ENCODE results near the gene GLG1.

DNA sequence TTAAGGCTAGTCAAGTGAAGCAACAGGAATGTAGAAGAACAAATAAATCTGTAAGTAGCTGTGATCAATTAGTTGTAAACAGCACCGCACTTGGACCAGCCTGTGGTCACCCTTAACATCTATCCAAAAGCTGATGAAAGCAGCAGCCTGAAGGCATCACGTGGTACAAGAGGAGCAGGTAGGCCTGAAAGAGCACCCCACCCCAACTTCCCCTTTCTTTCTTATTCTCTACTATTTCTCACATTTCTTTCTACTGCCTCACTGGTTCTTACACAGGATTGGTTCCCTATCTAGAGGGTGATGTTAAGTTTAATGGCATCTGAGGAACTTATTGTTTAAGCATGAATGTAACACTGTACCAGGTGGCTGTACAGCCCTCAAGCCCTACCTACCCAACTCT, 143.0 kb downstream of the GLG1 start:
- TF ChIP-seq, protein P1, sequence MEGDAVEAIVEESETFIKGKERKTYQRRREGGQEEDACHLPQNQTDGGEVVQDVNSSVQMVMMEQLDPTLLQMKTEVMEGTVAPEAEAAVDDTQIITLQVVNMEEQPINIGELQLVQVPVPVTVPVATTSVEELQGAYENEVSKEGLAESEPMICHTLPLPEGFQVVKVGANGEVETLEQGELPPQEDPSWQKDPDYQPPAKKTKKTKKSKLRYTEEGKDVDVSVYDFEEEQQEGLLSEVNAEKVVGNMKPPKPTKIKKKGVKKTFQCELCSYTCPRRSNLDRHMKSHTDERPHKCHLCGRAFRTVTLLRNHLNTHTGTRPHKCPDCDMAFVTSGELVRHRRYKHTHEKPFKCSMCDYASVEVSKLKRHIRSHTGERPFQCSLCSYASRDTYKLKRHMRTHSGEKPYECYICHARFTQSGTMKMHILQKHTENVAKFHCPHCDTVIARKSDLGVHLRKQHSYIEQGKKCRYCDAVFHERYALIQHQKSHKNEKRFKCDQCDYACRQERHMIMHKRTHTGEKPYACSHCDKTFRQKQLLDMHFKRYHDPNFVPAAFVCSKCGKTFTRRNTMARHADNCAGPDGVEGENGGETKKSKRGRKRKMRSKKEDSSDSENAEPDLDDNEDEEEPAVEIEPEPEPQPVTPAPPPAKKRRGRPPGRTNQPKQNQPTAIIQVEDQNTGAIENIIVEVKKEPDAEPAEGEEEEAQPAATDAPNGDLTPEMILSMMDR (conservative IDR thresholded peaks at IDR 0.05), result no peak
- no peak for TF ChIP-seq ZFX (IDR thresholded peaks at IDR 0.05)
